GM21390 (cell line): ENCODE measurements around the gene FGA.
"Not testable (repeated sequence)": the region's sequence is repeated elsewhere in the genome, so short reads cannot be mapped to it uniquely, and the experiment has no call there.

ENCODE experiments used
- ATAC-seq: cut with Tn5 transposase; IDR thresholded peaks from one replicate; pipeline ENCODE4 v1.9.1; 2021; ENCODE audit not compliant: unreplicated experiment

The FGA gene

GRCh38 chr4:154608361-154609252 is 18.1 kb upstream of the FGA start:
- no peak for ATAC-seq

GRCh38 chr4:154606728-154607723 is 16.5 kb upstream of the FGA start:
- ATAC-seq, result no peak

- ATAC-seq, result no peak
These were observed 14.2 kb upstream of the FGA start for GRCh38 chr4:154604696-154605200.

GRCh38 chr4:154603033-154603943 is 12.7 kb upstream of the FGA start:
- no peak for ATAC-seq

- no peak for ATAC-seq
These were observed 12.0 kb upstream of the FGA start for GRCh38 chr4:154602404-154603020.

- no peak for ATAC-seq
These were observed 7.5 kb upstream of the FGA start for GRCh38 chr4:154597798-154598774.

- ATAC-seq, result not testable (repeated sequence)
These were observed 6.7 kb upstream of the FGA start for GRCh38 chr4:154597281-154597680.

- ATAC-seq, result no peak
These were observed 5.3 kb upstream of the FGA start for GRCh38 chr4:154595807-154596206.

- ATAC-seq, result not testable (repeated sequence)
These were observed 3.8 kb upstream of the FGA start for GRCh38 chr4:154594343-154594742.

- ATAC-seq, result no peak
These were observed 3.3 kb upstream of the FGA start for GRCh38 chr4:154593868-154594267.

GRCh38 chr4:154591890-154592289 is 1.3 kb upstream of the FGA start:
- ATAC-seq, result no peak

GRCh38 chr4:154589296-154590197 is 995 bp downstream of the FGA start:
- ATAC-seq, result no peak

- no peak for ATAC-seq
These were observed 2.3 kb downstream of the FGA start for GRCh38 chr4:154588198-154588597.

- no peak for ATAC-seq
These were observed 4.1 kb downstream of the FGA start for GRCh38 chr4:154586296-154587033.

GRCh38 chr4:154585369-154586018 is 5.0 kb downstream of the FGA start:
- no peak for ATAC-seq

- no peak for ATAC-seq
These were observed 6.3 kb downstream of the FGA start for GRCh38 chr4:154584259-154584658.

- no peak for ATAC-seq
These were observed 6.9 kb downstream of the FGA start for GRCh38 chr4:154583677-154584076.
